Fibroblast of lung (primary cell): ENCODE measurements around the gene CLPX.

Experiments
- EZH2 ChIP-seq: IDR thresholded peaks from 2 replicates; pipeline ENCODE4 v1.5.1; 2012; ENCODE audit warnings: low read length, control low read depth, mild to moderate bottlenecking; ENCODE audit errors: missing control alignments
- TF ChIP-seq, protein P1 (sequence below), 2 donors: IDR thresholded peaks in 1 of 2; conservative IDR thresholded peaks in 1 of 2; 1 replicate in 1 of 2; 2 replicates in 1 of 2; pipeline ENCODE4 v1.5.1; 2011 to 2012; ENCODE audit warnings: low read length in 2 of 2, control low read depth in 1 of 2, inconsistent platforms in 1 of 2, low read depth in 1 of 2, mild to moderate bottlenecking in 1 of 2

DNA sequence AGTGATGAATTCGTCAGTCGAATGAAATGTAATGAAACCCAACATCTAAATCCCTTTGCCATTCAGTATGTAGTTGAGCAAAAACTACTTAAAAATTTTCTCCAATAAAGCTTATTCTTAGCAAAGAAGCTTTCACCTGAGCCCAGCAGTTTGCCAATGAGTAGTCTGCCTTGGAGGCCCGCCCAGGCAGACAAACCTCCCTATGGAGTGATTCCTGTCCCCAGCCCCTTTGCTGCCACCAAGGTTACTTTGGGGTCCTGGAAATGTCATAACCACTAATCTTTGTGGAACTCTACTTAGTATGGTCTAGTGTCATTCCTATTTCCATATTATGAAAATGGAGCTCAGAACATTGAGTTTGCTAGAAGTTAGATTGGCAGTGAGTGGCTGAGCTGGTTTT is 82.2 kb downstream of the CLPX start:
- TF ChIP-seq EZH2, result no peak
- TF ChIP-seq, protein P1, sequence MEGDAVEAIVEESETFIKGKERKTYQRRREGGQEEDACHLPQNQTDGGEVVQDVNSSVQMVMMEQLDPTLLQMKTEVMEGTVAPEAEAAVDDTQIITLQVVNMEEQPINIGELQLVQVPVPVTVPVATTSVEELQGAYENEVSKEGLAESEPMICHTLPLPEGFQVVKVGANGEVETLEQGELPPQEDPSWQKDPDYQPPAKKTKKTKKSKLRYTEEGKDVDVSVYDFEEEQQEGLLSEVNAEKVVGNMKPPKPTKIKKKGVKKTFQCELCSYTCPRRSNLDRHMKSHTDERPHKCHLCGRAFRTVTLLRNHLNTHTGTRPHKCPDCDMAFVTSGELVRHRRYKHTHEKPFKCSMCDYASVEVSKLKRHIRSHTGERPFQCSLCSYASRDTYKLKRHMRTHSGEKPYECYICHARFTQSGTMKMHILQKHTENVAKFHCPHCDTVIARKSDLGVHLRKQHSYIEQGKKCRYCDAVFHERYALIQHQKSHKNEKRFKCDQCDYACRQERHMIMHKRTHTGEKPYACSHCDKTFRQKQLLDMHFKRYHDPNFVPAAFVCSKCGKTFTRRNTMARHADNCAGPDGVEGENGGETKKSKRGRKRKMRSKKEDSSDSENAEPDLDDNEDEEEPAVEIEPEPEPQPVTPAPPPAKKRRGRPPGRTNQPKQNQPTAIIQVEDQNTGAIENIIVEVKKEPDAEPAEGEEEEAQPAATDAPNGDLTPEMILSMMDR (conservative IDR thresholded peaks at IDR 0.05 in 1 of 2, IDR thresholded peaks at IDR 0.05 in 1 of 2; ENCODE audit: low read depth in 1 of 2, low read length in 2 of 2), result no peak
